GM15510 (cell line): ENCODE measurements around the gene PCNA.

Source experiments
- POLR2A ChIP-seq: IDR thresholded peaks from 3 replicates; pipeline ENCODE4 v1.6.1; 2011; ENCODE audit warnings: borderline replicate concordance; ENCODE audit not compliant: insufficient read length; ENCODE audit errors: extremely low read depth

PCNA gene

DNA sequence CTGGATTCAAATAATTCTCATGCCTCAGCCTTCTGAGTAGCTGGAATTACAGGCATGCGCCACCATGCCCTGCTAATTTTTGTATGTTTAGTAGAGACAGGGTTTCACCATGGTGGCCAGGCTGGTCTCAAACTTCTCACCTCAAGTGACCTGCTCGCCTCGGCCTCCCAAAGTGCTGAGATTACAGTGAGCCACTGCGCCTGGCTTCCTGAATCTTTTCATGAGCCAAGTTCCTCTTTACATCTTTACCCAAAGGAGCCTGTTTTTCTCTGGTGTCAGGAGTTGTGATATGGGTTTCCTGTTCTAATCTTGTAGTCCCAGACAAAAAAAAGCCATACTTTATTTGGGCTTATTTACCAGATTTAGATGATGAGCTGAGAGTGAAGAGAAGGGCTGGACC is 34.4 kb downstream of the PCNA start:
- TF ChIP-seq POLR2A = no peak

- TF ChIP-seq POLR2A = no peak
Observed at GRCh38 chr20:5080384-5080877, 39.3 kb downstream of the PCNA start.

- peak; percentile 28 for TF ChIP-seq POLR2A
Observed at GRCh38 chr20:5078399-5078958, 41.3 kb downstream of the PCNA start.

- no peak for TF ChIP-seq POLR2A
Observed at GRCh38 chr20:5077761-5078387, 41.9 kb downstream of the PCNA start.

GRCh38 chr20:5074232-5074674 is 45.5 kb downstream of the PCNA start:
- no peak for TF ChIP-seq POLR2A

DNA sequence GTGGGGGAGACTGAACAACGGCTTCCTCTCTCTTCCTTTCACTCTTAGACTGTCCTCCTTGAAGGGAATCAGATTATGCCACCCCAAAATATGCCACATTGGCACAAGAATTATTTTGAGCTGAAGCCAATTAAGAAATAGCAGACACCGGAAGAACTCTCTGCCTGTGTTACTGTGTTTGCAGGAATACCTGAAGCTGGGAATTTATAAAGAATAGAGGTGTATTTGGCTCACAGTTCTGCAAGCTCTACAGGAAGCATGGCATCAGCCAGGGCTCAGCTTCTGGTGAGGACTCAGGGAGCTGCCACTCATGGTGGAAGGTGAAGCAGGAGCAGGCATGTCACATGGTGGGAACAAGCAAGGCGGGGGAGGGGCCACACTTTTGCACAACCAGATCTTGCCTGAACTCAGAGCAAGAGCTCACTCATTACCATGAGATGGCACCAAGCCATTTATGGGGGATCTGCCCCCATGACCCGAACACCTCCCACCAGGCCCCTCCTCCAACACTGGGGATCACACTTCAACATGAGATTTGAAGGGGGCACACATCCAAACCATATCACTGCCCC is 46.0 kb downstream of the PCNA start:
- TF ChIP-seq POLR2A = no peak

- no peak for TF ChIP-seq POLR2A
Observed at GRCh38 chr20:5072756-5073659, 46.8 kb downstream of the PCNA start.

DNA sequence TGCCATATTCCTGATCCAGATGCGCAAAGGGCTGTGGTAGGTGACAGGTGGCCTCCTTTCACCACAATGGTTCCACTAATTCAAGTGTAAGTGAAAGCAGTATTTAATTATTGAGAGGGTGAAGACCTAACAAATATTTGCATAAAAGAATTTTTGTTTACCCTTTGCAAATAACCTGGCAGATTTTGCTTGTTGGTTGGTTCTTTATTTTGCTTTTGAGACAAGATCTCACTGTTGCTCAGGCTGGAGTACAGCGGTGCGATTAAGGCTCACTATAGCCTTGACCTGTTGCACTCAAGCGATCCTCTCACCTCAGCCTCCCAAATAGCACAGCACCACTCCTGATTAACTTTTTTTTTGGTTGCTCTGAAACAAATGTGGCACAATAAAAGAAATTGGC is 49.2 kb downstream of the PCNA start:
- TF ChIP-seq POLR2A = no peak

GRCh38 chr20:5070081-5070480 is 49.7 kb downstream of the PCNA start:
- TF ChIP-seq POLR2A = no peak

- no peak for TF ChIP-seq POLR2A
Observed at GRCh38 chr20:5069141-5069806, 50.5 kb downstream of the PCNA start.

DNA sequence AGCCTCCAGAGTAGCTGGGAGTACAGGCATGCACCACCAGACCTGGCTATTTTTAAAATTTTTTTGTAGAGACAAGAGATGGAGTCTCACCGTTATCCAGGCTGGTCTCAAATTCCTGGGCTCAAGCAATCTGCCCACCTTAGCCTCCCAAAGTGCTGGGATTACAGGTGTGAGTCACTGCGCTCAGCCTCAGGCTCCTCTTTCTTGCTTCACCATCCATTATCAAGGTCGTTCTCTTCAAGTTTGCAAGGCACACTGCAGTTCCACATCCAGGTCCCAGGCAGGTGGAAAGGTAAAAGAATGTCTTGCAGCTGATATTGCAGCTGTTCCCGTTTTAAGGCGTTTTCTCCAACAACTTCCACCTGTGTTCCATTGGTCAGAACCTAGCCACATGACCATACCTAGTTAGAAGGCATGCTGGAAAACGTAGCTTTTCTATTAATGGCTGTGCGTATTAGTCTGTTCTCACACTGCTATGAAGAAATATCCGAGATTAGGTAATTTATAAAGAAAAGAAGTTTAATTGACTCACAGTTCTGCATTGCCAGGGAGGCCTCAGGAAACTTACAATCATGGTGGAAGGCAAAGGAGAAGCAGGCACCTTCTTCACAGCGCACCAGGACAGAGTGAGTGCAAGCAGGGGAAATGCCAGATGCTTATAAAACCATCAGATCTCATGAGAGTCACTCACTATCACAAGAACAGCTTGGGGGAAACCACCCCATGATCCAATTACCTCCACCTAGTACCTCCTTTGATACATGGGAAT is 51.7 kb downstream of the PCNA start:
- no peak for TF ChIP-seq POLR2A

DNA sequence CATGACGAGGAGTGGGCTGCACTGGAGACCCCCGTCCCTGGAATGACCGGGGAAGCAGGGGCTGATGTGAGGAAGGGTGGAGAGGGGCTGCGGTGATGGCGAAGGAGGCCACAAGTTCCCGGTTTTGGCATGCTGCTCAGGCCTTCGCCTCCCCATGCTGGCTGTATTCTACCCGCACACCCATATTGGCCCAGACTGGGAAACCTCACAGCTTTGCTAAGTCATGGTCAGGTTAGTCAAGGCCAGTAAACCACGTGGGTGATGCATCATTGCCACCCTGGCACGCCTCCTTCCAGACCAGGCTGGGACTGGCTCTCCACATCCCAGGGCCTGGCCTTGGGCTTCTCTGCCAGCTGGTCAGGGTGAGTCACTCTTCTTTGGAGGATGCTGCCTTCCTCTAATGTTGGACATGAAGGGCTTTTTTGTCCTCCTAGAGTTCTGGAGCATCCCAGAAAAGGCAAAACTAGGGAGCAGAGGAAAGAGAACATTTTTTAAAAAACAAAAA is 53.8 kb downstream of the PCNA start:
- no peak for TF ChIP-seq POLR2A

DNA sequence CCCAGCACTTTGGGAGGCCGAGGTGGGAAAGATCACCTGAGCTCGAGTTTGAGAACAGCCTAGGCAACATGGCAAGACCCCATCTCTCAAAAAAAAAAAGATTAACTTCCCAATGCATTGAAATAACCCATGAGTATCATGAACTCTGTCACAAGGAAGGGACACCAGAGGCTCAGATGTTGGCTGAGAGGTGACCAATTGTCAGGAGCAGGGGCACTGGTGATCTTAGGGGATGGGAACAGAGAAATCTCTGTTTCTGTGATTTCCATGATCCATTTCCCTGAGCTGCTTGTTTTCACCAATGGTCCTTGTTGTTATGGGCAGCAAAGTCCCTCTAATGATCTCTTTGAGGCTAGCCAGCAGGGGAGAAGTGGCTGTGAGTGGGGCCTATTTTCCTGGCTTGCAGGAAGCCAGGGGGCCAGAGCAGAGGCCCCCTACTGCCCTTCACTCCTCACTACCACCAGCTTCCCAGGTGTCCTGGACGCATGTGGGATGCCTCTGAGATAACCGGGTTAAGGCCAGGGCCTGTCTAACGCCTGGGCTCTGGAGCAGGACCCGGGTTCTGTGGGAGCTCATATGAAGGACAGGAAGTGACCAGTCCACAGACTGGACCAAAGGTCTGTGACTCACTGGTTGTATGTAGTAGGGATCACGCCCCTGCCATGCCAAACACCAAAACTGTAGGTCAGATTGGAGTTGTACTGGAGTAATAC is 54.4 kb downstream of the PCNA start:
- TF ChIP-seq POLR2A = no peak
